Peyer's patch (tissue), 4 donors: ENCODE results near the gene PDE4D.

Experiments
- POLR2A ChIP-seq, 2 donors: fragments of 450-650 bp; IDR thresholded peaks; one replicate each; pipeline ENCODE4 v1.5.1; 2017; ENCODE audit warnings: antibody characterized with exemption in 2 of 2, mild to moderate bottlenecking in 2 of 2, moderate library complexity in 2 of 2
- TF ChIP-seq, protein P1 (sequence below), 6 experiments: fragments of 450-650 bp in 4 of 6; fragments of 200-600 bp in 2 of 6; sonication (generic) in 1 of 6; IDR thresholded peaks; one replicate each; pipeline ENCODE4 v1.5.1; 2017 to 2019; ENCODE audit warnings: antibody characterized with exemption in 6 of 6, mild to moderate bottlenecking in 3 of 6, moderate library complexity in 1 of 6

DNA sequence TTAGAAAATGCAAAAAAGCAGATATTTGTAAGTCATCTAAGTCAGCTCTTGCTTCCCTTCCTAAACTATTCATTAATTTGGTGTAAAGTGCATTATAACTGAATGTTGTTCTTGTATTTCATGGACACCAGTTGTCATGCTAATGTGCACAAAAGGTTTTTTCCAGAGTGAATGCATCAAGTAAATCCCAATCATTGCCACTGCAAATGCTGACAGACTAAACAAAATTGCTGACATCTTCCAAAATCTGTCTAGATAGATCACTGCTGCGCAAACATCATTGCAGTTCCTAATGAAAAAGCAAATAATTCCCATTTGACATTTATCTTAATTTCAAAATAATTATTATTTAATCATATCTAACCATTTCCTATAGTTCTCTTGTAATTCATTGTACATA is 161.7 kb downstream of the PDE4D start:
- TF ChIP-seq, protein P1, sequence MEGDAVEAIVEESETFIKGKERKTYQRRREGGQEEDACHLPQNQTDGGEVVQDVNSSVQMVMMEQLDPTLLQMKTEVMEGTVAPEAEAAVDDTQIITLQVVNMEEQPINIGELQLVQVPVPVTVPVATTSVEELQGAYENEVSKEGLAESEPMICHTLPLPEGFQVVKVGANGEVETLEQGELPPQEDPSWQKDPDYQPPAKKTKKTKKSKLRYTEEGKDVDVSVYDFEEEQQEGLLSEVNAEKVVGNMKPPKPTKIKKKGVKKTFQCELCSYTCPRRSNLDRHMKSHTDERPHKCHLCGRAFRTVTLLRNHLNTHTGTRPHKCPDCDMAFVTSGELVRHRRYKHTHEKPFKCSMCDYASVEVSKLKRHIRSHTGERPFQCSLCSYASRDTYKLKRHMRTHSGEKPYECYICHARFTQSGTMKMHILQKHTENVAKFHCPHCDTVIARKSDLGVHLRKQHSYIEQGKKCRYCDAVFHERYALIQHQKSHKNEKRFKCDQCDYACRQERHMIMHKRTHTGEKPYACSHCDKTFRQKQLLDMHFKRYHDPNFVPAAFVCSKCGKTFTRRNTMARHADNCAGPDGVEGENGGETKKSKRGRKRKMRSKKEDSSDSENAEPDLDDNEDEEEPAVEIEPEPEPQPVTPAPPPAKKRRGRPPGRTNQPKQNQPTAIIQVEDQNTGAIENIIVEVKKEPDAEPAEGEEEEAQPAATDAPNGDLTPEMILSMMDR (IDR thresholded peaks at IDR 0.05), result no peak
- TF ChIP-seq POLR2A (IDR thresholded peaks at IDR 0.05), result no peak
